Measurements from ENCODE around the gene SAP25.
"Not testable (repeated sequence)": the region's sequence is repeated elsewhere in the genome, so short reads cannot be mapped to it uniquely, and the experiment has no call there.

The SAP25 gene

DNA sequence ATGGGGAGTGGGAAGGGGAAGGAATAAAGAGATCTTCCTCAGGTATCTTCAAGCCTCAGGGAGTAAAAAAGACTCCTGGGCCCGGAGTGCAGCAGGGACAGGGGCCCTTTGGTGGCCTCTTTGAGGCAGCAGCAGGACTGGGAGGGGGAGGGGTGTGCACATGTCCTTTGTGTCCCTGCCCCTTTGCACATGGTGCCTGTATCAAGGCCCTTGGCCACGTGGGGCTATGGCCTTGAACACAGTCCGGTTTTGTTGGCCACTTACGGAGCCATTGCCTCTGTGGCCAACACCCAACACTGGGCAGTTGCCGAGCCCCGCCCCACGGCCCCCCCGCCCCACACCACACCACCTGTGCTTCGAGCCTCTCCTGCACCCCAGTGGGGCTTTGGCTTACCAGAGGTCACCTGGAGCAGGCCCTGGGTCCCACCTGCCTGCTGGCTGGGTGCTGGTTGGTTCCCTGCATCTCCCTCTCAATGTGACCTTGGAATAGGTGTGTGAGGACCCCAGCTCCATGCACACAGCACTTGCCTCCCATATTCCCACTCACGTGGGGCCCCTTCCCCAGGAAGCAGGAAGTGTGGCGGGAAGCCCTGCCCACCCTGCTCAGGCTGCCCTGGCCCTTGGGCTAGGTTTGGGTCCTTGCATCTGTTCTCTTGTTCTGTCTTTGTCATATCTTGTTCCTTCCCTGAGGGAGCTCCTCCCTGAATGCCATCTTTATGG is 5.4 kb downstream of the SAP25 start:
- H3K36me3 Mint-ChIP-seq (ENCODE audit: insufficient read depth) = peaks cover 17% of the 10 kb centered on the region
- H3K9me3 Mint-ChIP-seq = no peaks in the 10 kb centered on the region
- H3K4me1 Mint-ChIP-seq = peaks cover 44% of the 10 kb centered on the region
- ATAC-seq (replicated peaks; ENCODE audit: extremely low read depth, poor library complexity, severe bottlenecking) (no peak), DNase-seq (ENCODE audit: low spot score in 2 of 2) (no peak)
- H3K27ac Mint-ChIP-seq (ENCODE audit: low read depth) = peak overlapping the region; percentile 60
- H3K27me3 Mint-ChIP-seq = no peaks in the 10 kb centered on the region
- H3K4me3 Mint-ChIP-seq = peak overlapping the region; percentile 33

- Mint-ChIP-seq H3K27me3 (no peaks in the 10 kb centered on the region), H3K4me1 (peaks cover 44% of the 10 kb centered on the region), H3K4me3 (no peak overlapping the region), H3K36me3 (ENCODE audit: insufficient read depth) (peaks cover 16% of the 10 kb centered on the region), H3K27ac (ENCODE audit: low read depth) (no peak overlapping the region), H3K9me3 (no peaks in the 10 kb centered on the region)
- no peak for DNase-seq (ENCODE audit: low spot score in 2 of 2)
- no peak for ATAC-seq (replicated peaks; ENCODE audit: extremely low read depth, poor library complexity, severe bottlenecking)
These were observed 5.9 kb downstream of the SAP25 start for GRCh38 chr7:100567751-100568175.

DNA sequence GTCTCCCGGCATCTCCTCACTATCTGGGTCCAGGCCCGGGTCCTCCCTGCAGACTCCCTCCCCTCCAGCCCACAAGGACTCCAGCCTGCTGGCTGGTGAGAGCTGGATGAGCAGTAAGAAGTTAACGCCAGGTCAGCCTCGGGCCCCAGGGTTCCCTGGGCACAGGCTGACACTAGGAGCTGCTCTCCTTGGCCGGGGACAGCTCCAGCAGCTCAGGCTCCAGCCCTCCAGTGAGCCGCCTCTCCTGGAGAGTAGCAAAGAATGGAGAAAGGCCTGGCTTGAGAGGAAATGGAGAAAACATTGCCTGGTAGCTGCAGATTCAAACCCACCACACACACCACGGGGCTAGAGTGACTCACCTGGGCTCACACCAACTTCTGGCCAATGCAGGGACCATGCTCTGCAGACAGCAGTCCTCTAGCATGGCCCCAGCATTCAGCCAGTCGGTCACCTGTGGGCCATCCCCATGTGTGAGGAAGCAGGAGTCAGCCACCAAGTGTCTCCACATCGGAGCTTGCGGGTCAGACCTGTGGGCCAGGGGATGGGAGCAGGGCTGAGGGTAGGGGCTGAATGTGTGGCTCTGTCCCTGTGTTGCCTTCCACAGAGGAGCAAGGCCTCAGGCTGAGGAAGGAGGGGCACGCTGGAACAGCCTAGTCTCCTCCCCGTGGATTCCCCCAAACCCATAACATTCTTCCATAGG is 6.5 kb downstream of the SAP25 start:
- no peak overlapping the region for H3K4me3 Mint-ChIP-seq
- H3K27ac Mint-ChIP-seq (ENCODE audit: low read depth) = no peak overlapping the region
- peaks cover 19% of the 10 kb centered on the region for H3K36me3 Mint-ChIP-seq (ENCODE audit: insufficient read depth)
- DNase-seq (ENCODE audit: low spot score in 2 of 2) (no peak), ATAC-seq (replicated peaks; ENCODE audit: extremely low read depth, poor library complexity, severe bottlenecking) (no peak)
- H3K4me1 Mint-ChIP-seq = peaks cover 43% of the 10 kb centered on the region
- H3K9me3 Mint-ChIP-seq = no peaks in the 10 kb centered on the region
- H3K27me3 Mint-ChIP-seq = no peaks in the 10 kb centered on the region

DNA sequence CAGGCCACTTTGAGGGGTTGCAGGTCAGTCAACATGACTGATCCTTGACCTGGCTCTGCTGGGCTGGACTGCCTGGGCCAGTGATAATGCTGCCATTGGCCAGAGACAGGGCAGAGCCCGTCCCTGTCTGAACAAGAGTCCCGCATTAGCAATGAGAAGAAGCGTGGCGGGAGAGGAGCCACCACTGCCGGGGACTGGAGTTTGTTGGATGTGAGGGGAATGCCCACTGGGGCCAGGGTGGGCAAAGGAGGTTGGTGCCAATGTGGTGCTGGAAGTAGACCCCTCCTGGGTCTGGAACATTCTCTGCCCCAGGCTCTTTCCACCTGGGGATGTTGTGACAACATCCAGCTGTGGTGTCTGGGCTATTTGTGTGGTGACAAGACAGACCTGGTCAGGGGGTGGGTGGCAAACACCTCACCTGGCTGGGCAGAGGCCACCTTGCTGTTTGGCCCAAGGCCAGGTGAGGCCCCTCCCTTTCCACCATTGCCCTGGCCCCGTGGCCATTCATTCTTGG is 7.6 kb downstream of the SAP25 start:
- H3K4me1 Mint-ChIP-seq = peaks cover 38% of the 10 kb centered on the region
- no peak overlapping the region for H3K4me3 Mint-ChIP-seq
- ATAC-seq (replicated peaks; ENCODE audit: extremely low read depth, poor library complexity, severe bottlenecking) (no peak), DNase-seq (ENCODE audit: low spot score in 2 of 2) (no peak)
- no peak overlapping the region for H3K27ac Mint-ChIP-seq (ENCODE audit: low read depth)
- peaks cover 24% of the 10 kb centered on the region for H3K36me3 Mint-ChIP-seq (ENCODE audit: insufficient read depth)
- no peaks in the 10 kb centered on the region for H3K9me3 Mint-ChIP-seq
- H3K27me3 Mint-ChIP-seq = no peaks in the 10 kb centered on the region

DNA sequence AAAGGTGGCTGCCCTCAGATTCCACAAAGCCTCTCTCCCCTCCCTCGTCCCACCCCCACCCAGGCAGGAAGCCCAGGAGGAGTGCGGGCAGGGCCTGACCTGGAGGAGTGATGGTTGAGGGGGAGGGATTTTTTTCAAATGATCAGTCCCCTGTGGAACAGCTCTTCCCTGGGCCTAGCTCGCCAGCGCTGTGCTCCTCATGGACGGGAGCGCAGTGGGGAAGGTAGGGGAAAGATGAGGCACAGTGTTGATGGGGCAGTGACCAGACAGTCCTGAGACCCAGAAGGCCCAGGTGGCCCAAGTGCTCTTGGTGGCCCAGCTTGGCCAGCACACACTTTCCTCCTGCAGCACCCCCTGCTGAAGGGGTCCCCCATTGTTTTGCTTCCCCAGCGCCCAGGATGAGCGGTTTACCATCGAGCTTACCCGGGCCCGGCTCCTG is 8.5 kb downstream of the SAP25 start:
- H3K36me3 Mint-ChIP-seq (ENCODE audit: insufficient read depth) = peaks cover 25% of the 10 kb centered on the region
- ATAC-seq (replicated peaks; ENCODE audit: extremely low read depth, poor library complexity, severe bottlenecking) = no peak
- peaks cover 38% of the 10 kb centered on the region for H3K4me1 Mint-ChIP-seq
- no peaks in the 10 kb centered on the region for H3K27me3 Mint-ChIP-seq
- DNase-seq (ENCODE audit: low spot score in 2 of 2) = no peak
- H3K9me3 Mint-ChIP-seq = no peaks in the 10 kb centered on the region
- no peak overlapping the region for H3K4me3 Mint-ChIP-seq
- H3K27ac Mint-ChIP-seq (ENCODE audit: low read depth) = no peak overlapping the region

- DNase-seq (ENCODE audit: low spot score in 2 of 2); H3K27ac Mint-ChIP-seq (ENCODE audit: low read depth); H3K9me3 Mint-ChIP-seq; ATAC-seq (replicated peaks; ENCODE audit: extremely low read depth, poor library complexity, severe bottlenecking); H3K4me3 Mint-ChIP-seq; H3K27me3 Mint-ChIP-seq: not testable (repeated sequence)
- Mint-ChIP-seq H3K4me1 (peaks cover 41% of the 10 kb centered on the region), H3K36me3 (ENCODE audit: insufficient read depth) (peaks cover 27% of the 10 kb centered on the region)
These were observed 9.3 kb downstream of the SAP25 start for GRCh38 chr7:100564405-100564804.

DNA sequence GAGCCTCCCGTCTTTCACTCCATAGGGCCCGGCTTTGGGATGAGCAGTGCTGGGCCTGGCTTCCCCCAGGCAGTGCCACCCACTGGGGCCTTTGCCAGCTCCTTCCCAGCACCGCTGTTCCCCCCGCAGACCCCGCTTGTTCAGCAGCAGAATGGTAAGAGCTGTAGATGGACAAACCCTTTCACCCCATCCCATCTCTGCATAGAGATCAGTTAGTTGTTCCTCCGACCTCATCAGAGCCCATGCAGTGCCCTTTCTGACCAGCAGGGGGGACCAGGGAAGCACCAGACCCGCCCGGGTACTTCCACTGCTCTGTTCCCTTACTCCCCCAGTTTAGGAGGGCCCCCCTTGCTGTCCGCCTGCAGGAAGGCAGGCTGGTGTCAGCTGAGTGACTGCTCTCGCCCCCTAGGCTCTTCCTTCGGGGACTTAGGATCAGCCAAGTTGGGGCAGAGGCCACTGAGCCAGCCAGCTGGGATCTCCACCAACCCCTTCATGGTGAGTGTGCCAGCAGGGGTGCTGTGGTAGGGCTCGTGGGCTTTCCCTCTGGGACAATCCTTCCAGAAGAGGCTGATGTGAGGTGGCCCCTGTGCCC is 9.8 kb downstream of the SAP25 start:
- H3K4me3 Mint-ChIP-seq = no peak overlapping the region
- ATAC-seq (replicated peaks; ENCODE audit: extremely low read depth, poor library complexity, severe bottlenecking) (peak; percentile 63), DNase-seq (ENCODE audit: low spot score in 2 of 2) (peak; percentile 76 to 79)
- no peak overlapping the region for H3K27ac Mint-ChIP-seq (ENCODE audit: low read depth)
- H3K36me3 Mint-ChIP-seq (ENCODE audit: insufficient read depth) = peaks cover 27% of the 10 kb centered on the region
- H3K4me1 Mint-ChIP-seq = peaks cover 41% of the 10 kb centered on the region
- H3K9me3 Mint-ChIP-seq = no peaks in the 10 kb centered on the region
- H3K27me3 Mint-ChIP-seq = no peaks in the 10 kb centered on the region

DNA sequence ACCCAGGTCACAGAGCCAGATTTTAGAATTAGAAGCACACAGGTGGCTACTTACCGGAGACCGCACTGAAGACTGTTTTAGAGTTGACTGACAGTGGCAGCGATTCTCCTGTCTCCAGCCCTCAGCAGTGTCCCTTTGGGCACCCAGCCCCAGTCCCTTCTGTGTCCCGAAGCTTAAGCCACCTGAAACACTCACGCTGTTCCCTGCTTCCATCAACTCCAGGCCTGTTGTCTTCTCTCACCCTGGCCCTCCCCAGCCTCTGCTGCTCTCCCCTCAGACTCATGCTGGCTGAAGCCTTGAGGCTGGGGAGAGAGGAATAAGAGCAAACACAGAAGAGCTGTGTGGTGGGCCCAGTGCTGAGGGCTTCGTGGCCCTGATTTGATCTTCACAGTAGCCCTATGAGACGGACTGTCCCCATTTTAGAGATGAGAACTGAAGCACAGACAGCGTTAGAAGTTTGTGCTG is 10.6 kb downstream of the SAP25 start:
- Mint-ChIP-seq H3K36me3 (ENCODE audit: insufficient read depth) (peaks cover 27% of the 10 kb centered on the region), H3K27me3 (no peaks in the 10 kb centered on the region), H3K27ac (ENCODE audit: low read depth) (no peak overlapping the region), H3K4me3 (no peak overlapping the region), H3K9me3 (no peaks in the 10 kb centered on the region), H3K4me1 (peaks cover 37% of the 10 kb centered on the region)
- no peak for DNase-seq (ENCODE audit: low spot score in 2 of 2)
- no peak for ATAC-seq (replicated peaks; ENCODE audit: extremely low read depth, poor library complexity, severe bottlenecking)

- Mint-ChIP-seq H3K27me3 (no peaks in the 10 kb centered on the region), H3K4me1 (peaks cover 31% of the 10 kb centered on the region), H3K36me3 (ENCODE audit: insufficient read depth) (peaks cover 25% of the 10 kb centered on the region), H3K27ac (ENCODE audit: low read depth) (no peak overlapping the region), H3K9me3 (no peaks in the 10 kb centered on the region), H3K4me3 (no peak overlapping the region)
- ATAC-seq (replicated peaks; ENCODE audit: extremely low read depth, poor library complexity, severe bottlenecking) (no peak), DNase-seq (ENCODE audit: low spot score in 2 of 2) (no peak)
These were observed 11.3 kb downstream of the SAP25 start for GRCh38 chr7:100562195-100563099.

- no peak for DNase-seq (ENCODE audit: low spot score in 2 of 2)
- no peak for ATAC-seq (replicated peaks; ENCODE audit: extremely low read depth, poor library complexity, severe bottlenecking)
- Mint-ChIP-seq H3K4me3 (no peak overlapping the region), H3K27ac (ENCODE audit: low read depth) (no peak overlapping the region), H3K9me3 (no peaks in the 10 kb centered on the region), H3K4me1 (peaks cover 27% of the 10 kb centered on the region), H3K27me3 (no peaks in the 10 kb centered on the region), H3K36me3 (ENCODE audit: insufficient read depth) (peaks cover 31% of the 10 kb centered on the region)
These were observed 12.1 kb downstream of the SAP25 start for GRCh38 chr7:100561491-100562194.

DNA sequence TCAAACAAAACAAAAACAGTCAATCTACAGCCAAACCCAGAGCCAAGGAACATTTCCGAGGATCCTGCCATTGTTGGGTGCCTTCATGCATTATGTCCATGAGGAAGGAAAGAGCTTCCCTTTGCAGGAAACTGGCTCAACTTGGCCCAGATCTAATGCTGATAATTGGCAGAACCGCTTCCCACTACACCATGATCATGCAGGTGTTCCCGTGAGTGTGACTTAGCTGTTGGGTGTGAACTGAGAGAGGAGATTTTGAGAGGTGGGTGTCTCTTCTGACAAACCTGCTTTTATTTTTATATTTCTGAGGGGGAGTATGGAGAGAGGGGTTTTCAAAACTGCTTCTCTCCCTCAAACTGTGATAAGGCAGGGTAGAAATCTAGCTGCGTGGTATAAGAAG is 14.6 kb downstream of the SAP25 start:
- no peak for ATAC-seq (replicated peaks; ENCODE audit: extremely low read depth, poor library complexity, severe bottlenecking)
- Mint-ChIP-seq H3K36me3 (ENCODE audit: insufficient read depth) (peaks cover 39% of the 10 kb centered on the region), H3K9me3 (no peaks in the 10 kb centered on the region), H3K27ac (ENCODE audit: low read depth) (no peak overlapping the region), H3K27me3 (no peaks in the 10 kb centered on the region), H3K4me3 (no peak overlapping the region), H3K4me1 (peaks cover 17% of the 10 kb centered on the region)
- DNase-seq (ENCODE audit: low spot score in 2 of 2) = no peak
